C4-2B (cell line): ENCODE measurements around the gene MX2.

Experiments used
- H3K27ac ChIP-seq: fragments of 450-650 bp; 2 replicates; pipeline ENCODE4 v1.5.1; 2017
- ZFX ChIP-seq: fragments of 450-650 bp; IDR thresholded peaks from 2 replicates; pipeline ENCODE4 v1.6.1; 2017
- TF ChIP-seq, protein P1 (sequence below): fragments of 450-650 bp; conservative IDR thresholded peaks from 2 replicates; pipeline ENCODE4 v1.5.1; 2017; ENCODE audit warnings: mild to moderate bottlenecking

The MX2 gene

DNA sequence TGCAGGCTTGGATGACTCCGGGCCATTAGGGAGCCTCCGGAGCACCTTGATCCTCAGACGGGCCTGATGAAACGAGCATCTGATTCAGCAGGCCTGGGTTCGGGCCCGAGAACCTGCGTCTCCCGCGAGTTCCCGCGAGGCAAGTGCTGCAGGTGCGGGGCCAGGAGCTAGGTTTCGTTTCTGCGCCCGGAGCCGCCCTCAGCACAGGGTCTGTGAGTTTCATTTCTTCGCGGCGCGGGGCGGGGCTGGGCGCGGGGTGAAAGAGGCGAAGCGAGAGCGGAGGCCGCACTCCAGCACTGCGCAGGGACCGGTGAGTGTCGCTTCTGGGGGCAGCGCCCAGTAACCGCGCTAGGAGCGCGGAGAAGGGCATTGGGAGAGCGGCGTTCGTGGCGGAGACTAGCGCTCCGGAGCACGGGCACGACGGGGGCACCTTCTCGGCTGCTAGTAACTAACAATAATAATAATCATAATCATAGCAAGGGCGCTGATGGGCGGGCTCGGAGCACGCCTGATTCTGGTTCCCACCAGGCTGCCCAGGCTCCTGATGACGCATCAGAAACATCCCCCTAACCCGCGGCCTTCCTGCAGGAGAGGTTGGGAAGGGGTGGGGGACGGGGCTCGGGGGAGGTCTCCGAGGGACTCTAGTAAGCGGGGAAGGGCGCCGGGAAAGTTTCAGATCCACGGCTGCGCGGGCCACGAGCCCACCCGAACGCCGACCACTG, 64.3 kb downstream of the MX2 start, which contains the start of gene MX1:
Gene MX1, plus strand, starts transcription at position 286 of the 722 bp plus-strand sequence. CDS start 5,832 bp downstream, outside the sequence.
- TF ChIP-seq ZFX: no peak
- TF ChIP-seq, protein P1, sequence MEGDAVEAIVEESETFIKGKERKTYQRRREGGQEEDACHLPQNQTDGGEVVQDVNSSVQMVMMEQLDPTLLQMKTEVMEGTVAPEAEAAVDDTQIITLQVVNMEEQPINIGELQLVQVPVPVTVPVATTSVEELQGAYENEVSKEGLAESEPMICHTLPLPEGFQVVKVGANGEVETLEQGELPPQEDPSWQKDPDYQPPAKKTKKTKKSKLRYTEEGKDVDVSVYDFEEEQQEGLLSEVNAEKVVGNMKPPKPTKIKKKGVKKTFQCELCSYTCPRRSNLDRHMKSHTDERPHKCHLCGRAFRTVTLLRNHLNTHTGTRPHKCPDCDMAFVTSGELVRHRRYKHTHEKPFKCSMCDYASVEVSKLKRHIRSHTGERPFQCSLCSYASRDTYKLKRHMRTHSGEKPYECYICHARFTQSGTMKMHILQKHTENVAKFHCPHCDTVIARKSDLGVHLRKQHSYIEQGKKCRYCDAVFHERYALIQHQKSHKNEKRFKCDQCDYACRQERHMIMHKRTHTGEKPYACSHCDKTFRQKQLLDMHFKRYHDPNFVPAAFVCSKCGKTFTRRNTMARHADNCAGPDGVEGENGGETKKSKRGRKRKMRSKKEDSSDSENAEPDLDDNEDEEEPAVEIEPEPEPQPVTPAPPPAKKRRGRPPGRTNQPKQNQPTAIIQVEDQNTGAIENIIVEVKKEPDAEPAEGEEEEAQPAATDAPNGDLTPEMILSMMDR: no peak
- no peak within 1 kb of the TSS for H3K27ac ChIP-seq

DNA sequence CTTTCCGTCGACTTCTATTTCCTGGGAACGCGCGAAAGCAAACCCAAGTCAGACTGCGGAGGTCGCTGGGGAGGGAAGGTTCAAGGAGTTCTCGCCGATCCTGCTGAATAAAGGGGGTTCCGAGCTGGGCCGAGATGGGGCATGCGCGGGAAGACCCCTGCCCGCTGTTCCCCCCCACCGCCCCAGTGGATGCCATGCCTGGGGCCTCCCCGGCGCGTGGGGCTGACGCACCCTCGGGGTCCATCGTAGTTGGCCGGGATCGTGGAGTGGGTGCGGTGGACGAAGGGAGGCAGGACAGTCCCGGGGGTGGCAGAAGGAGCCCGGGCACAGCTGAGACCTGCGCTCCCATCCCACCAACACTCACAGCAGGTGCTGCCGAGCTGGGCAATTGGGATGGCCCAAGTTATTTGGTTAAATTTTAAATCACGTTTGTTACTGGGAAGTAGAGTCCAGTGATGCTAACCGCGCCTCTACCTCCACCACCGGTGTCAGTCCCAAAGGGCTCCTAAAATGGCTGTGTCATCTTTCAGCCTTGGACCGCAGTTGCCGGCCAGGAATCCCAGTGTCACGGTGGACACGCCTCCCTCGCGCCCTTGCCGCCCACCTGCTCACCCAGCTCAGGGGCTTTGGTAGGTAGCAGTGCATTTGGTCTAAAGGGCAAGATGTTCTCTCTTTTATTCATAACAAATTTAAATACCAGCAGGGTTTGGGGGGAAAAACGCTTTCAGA, 65.0 kb downstream of the MX2 start:
- H3K27ac ChIP-seq: no peak overlapping the region
- TF ChIP-seq, protein P1: no peak
- no peak for TF ChIP-seq ZFX

GRCh38 chr21:41427556-41427955, 65.7 kb downstream of the MX2 start:
- no peak for TF ChIP-seq ZFX
- TF ChIP-seq, protein P1: no peak

DNA sequence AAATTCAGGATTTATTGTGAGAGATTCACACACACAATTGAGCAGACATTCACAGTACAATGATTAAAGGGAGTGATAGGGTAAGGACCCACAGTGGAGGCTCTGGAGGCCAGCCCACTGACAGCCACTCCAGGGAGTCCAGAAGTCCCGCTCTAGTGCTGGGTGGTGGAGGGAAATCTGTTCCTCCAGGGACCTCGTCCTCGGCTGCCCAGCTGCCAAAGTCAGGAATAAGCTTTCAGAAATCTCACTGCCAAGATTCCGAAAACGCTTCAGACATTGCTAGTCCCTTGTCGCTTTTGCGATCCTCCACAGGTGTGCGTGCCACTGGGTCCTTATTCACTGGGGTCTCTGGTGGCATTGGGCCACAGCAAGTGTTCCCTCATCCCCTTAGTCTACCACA, 66.5 kb downstream of the MX2 start:
- no peak overlapping the region for H3K27ac ChIP-seq
- TF ChIP-seq ZFX: no peak
- TF ChIP-seq, protein P1: no peak

More at GRCh38 chr21:41427556-41427955, 65.7 kb downstream of the MX2 start:
- H3K27ac ChIP-seq: no peak overlapping the region

GRCh38 chr21:41428847-41429246, 67.0 kb downstream of the MX2 start:
- TF ChIP-seq, protein P1: no peak
- no peak for TF ChIP-seq ZFX

GRCh38 chr21:41429305-41429704, 67.5 kb downstream of the MX2 start:
- TF ChIP-seq, protein P1: no peak
- no peak for TF ChIP-seq ZFX
- H3K27ac ChIP-seq: no peak overlapping the region

More at GRCh38 chr21:41428847-41429246, 67.0 kb downstream of the MX2 start:
- H3K27ac ChIP-seq: no peak overlapping the region

GRCh38 chr21:41429925-41430491, 68.2 kb downstream of the MX2 start:
- no peak overlapping the region for H3K27ac ChIP-seq
- TF ChIP-seq ZFX: no peak
- TF ChIP-seq, protein P1: no peak
